ENCODE measurements around the gene TLR9.

The TLR9 gene

GRCh38 chr3:52171514-52172261, 53.8 kb downstream of the TLR9 start:
- Histone ChIP-seq H3K36me3 (ENCODE audit: low read depth) (no peaks in the 10 kb centered on the region), H3K27me3 (ENCODE audit: insufficient read depth, poor library complexity, severe bottlenecking) (no peaks in the 10 kb centered on the region), H3K27ac (ENCODE audit: poor library complexity, severe bottlenecking) (no peak overlapping the region), H3K9me3 (ENCODE audit: severe bottlenecking) (no peaks in the 10 kb centered on the region), H3K4me1 (ENCODE audit: insufficient read depth, poor library complexity, severe bottlenecking) (no peaks in the 10 kb centered on the region), H3K4me3 (ENCODE audit: severe bottlenecking) (no peak overlapping the region)
- peak; percentile 78 for ATAC-seq (ENCODE audit: low read depth)
- no peak for DNase-seq (ENCODE audit: low spot score)
- TF ChIP-seq CTCF (IDR thresholded peaks at IDR 0.05; ENCODE audit: poor library complexity, severe bottlenecking) = no peak
